PFSK-1 (cell line): ENCODE measurements around the gene CCDC27.

Experiments
- FOXP2 ChIP-seq: optimal IDR thresholded peaks from 2 replicates; pipeline ENCODE3; 2011; ENCODE audit warnings: borderline replicate concordance, control low read depth, inconsistent platforms; ENCODE audit not compliant: insufficient read depth; ENCODE audit errors: extremely low read length, extremely low read depth
- POLR2AphosphoS5 ChIP-seq: IDR thresholded peaks from 2 replicates; pipeline ENCODE4 v1.6.1; 2012; ENCODE audit warnings: low read depth, mild to moderate bottlenecking, control low read depth, low read length, moderate library complexity
- SIN3A ChIP-seq: IDR thresholded peaks from 2 replicates; pipeline ENCODE4 v1.6.1; 2012; ENCODE audit warnings: mild to moderate bottlenecking, low read length, moderate library complexity, borderline replicate concordance; ENCODE audit not compliant: insufficient read depth
- TAF1 ChIP-seq: IDR thresholded peaks from 2 replicates; pipeline ENCODE4 v1.6.1; 2012; ENCODE audit warnings: low read length, control low read depth, borderline replicate concordance; ENCODE audit not compliant: insufficient read depth
- TF ChIP-seq, protein P1 (sequence below), 2 experiments: IDR thresholded peaks; 2 replicates each; pipeline versions ENCODE4 v1.6.1 to v1.8.0; 2011 to 2012; ENCODE audit warnings: low read depth in 2 of 2, low read length in 2 of 2, control low read depth in 1 of 2, inconsistent platforms in 1 of 2, mild to moderate bottlenecking in 1 of 2, moderate library complexity in 1 of 2; ENCODE audit not compliant: insufficient read depth in 1 of 2

The CCDC27 gene

DNA sequence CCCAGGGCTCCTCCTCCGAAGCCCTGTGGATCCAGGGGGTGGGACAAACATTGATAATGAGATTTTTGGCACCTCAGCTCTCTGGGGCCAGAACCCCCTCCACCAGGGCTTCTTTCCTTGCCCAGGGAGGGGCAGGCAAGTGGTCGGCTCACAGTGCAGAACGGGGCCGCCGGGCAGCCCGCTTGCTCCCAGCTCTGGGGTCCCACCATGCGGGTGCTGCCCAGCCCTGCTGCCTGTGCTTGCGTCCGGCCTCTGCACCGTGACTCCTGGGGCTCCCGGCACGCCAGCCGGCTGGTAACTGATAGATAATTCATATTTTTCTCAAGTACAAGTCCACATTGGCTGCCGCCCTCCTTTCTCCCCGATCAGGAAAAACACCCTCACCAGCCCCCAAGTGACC, 42.0 kb upstream of the CCDC27 start:
- TF ChIP-seq POLR2AphosphoS5 (no peak), TAF1 (no peak), SIN3A (no peak), FOXP2 (no peak)
- TF ChIP-seq, protein P1, sequence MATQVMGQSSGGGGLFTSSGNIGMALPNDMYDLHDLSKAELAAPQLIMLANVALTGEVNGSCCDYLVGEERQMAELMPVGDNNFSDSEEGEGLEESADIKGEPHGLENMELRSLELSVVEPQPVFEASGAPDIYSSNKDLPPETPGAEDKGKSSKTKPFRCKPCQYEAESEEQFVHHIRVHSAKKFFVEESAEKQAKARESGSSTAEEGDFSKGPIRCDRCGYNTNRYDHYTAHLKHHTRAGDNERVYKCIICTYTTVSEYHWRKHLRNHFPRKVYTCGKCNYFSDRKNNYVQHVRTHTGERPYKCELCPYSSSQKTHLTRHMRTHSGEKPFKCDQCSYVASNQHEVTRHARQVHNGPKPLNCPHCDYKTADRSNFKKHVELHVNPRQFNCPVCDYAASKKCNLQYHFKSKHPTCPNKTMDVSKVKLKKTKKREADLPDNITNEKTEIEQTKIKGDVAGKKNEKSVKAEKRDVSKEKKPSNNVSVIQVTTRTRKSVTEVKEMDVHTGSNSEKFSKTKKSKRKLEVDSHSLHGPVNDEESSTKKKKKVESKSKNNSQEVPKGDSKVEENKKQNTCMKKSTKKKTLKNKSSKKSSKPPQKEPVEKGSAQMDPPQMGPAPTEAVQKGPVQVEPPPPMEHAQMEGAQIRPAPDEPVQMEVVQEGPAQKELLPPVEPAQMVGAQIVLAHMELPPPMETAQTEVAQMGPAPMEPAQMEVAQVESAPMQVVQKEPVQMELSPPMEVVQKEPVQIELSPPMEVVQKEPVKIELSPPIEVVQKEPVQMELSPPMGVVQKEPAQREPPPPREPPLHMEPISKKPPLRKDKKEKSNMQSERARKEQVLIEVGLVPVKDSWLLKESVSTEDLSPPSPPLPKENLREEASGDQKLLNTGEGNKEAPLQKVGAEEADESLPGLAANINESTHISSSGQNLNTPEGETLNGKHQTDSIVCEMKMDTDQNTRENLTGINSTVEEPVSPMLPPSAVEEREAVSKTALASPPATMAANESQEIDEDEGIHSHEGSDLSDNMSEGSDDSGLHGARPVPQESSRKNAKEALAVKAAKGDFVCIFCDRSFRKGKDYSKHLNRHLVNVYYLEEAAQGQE (IDR thresholded peaks at IDR 0.05; ENCODE audit: insufficient read depth in 1 of 2, low read depth in 2 of 2, low read length in 2 of 2): no peak

DNA sequence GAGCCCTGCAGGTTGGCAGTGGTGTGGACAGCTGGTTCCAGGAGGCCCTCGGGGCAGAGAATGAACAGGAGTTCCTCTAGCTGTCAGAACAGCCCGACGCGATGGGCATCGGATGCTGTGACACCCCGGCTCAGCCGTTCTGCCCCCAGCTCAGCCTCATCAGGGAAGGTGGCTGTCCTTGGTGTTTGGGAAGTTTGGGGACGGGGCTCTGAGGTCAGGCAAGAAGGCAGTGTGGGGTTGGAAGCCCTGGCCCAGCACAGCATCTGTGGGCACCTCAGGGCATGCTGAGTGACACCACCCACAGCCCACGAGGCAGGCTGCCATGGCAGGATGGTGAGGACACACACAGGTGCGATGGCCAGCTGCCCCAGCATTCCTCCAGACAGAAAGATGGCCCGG, 40.9 kb upstream of the CCDC27 start:
- TF ChIP-seq TAF1: no peak
- no peak for TF ChIP-seq SIN3A
- TF ChIP-seq FOXP2: no peak
- TF ChIP-seq POLR2AphosphoS5: no peak
- TF ChIP-seq, protein P1 (IDR thresholded peaks at IDR 0.05; ENCODE audit: insufficient read depth in 1 of 2, low read depth in 2 of 2, low read length in 2 of 2): no peak

DNA sequence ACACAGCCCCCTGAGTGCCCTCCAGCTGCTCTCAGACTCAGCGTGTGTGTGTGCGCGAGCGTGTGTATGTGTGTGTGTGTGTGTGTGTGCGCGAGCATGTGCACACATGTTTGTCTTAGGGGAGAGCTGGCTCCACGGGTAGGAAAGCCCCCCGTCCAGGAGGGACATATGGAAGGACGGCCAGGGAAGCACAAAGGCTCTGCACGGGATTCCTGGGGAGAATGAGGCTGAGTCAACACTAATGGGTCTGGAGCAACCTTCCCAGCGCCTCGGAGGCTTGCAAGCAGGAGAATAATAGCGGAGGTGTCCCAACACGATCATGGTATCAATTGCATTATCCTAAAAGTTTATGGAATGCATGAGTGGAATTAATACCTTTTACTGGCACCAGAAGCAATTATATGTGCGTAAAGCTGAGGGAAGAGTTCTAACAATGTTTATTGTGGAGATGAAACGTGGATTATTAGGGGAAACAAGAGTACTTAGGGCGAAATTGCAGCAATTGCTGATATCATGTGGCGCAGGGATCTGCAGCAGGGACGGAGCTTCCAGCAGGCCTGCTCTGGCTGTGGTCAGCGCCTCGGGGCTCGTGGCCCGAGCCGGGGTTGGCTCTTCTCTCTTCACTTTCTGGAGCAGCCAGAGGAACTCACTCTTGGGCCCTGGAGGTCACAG, 40.3 kb upstream of the CCDC27 start:
- TF ChIP-seq SIN3A (no peak), FOXP2 (no peak), TAF1 (no peak), POLR2AphosphoS5 (no peak)
- TF ChIP-seq, protein P1 (IDR thresholded peaks at IDR 0.05; ENCODE audit: insufficient read depth in 1 of 2, low read depth in 2 of 2, low read length in 2 of 2): no peak

DNA sequence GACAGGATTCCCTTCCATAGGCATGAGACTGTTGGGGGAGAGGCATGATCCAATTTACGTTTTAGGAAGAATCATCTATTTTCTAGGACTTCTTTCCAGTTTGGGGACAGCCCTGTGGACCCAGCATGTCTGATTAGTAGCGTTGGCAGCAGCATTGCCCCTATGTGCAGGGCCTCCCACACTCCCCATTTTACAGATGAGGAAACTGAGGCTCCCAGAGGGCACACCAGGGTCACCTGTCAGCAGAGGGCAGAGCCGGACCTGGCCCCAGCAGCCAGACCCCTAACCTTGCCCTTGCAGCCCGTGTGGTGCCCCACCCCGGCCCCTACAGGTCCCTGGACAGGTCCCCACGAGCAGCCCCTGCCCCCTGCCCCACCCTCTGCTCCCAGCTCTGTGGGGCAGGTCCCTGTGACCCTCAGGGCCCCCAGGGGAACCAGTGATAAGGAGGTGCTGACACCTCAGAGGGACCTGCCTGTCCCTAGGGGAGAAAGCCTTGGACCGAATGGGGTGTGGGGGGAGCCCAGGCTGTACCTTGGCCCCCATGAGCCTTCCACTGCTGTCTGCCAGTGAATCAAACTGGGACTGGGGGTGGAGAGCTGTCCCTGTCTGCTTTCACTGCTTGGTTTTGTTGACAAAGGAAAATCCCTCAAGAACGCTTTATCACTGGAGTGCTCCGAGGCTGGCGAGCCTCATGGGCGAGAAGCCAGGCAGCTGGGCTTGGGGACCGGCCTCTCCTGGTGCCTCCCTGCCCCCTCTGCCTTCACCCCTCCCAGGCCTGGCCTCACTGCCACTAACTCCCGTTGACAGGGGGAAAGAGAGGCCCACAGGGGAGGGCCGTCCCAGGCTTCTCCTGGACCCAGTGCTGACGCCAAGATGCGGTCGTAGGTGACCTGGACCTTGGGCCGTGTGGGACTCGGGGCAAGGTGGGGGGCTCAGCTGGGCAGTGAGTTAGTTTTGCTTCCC, 39.4 kb upstream of the CCDC27 start:
- TF ChIP-seq FOXP2 (no peak), TAF1 (no peak), POLR2AphosphoS5 (no peak), SIN3A (no peak)
- TF ChIP-seq, protein P1 (IDR thresholded peaks at IDR 0.05; ENCODE audit: insufficient read depth in 1 of 2, low read depth in 2 of 2, low read length in 2 of 2): no peak
